ENCODE data around the gene ARIH2.

DNA sequence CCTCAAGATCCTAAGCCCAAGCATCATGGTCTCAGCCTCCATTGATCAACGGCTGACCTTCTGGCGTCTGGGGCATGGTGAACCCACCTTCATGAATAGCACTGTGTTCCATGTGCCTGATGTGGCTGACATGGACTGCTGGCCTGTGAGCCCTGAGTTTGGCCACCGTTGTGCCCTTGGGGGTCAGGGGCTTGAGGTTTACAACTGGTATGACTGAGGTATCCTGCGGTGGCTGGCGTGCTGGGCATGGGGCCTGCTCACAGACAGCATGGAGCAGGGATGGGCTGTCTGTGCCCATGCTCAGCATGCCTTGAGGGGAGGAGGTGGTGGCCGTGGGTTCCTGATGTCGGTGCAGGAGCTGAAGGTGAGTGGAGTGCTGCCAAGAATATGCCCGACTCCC, 96.4 kb downstream of the ARIH2 start:
- TF ChIP-seq, protein P1, sequence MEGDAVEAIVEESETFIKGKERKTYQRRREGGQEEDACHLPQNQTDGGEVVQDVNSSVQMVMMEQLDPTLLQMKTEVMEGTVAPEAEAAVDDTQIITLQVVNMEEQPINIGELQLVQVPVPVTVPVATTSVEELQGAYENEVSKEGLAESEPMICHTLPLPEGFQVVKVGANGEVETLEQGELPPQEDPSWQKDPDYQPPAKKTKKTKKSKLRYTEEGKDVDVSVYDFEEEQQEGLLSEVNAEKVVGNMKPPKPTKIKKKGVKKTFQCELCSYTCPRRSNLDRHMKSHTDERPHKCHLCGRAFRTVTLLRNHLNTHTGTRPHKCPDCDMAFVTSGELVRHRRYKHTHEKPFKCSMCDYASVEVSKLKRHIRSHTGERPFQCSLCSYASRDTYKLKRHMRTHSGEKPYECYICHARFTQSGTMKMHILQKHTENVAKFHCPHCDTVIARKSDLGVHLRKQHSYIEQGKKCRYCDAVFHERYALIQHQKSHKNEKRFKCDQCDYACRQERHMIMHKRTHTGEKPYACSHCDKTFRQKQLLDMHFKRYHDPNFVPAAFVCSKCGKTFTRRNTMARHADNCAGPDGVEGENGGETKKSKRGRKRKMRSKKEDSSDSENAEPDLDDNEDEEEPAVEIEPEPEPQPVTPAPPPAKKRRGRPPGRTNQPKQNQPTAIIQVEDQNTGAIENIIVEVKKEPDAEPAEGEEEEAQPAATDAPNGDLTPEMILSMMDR (IDR thresholded peaks at IDR 0.05; ENCODE audit: poor library complexity, severe bottlenecking), result no peak
- TF ChIP-seq TAF1 (IDR thresholded peaks at IDR 0.05; ENCODE audit: low read depth) (no peak), POLR2AphosphoS5 (IDR thresholded peaks at IDR 0.05) (no peak)
